GM23338 (cell line): ENCODE data around the gene EXD3.

Experiments used
- CREB1 ChIP-seq: fragments of 250-450 bp; sonication (Bioruptor Pico); IDR thresholded peaks from 2 replicates; pipeline ENCODE4 v1.5.0; 2020; ENCODE audit warnings: low read depth, mild to moderate bottlenecking, moderate library complexity
- EZH2 ChIP-seq: fragments of 200-600 bp; sonication (generic); IDR thresholded peaks from one replicate; pipeline ENCODE4 v1.8.0; 2017; ENCODE audit warnings: antibody characterized with exemption, mild to moderate bottlenecking, low read depth; ENCODE audit not compliant: unreplicated experiment
- EZH2phosphoT487 ChIP-seq: fragments of 200-600 bp; sonication (generic); IDR thresholded peaks from one replicate; pipeline ENCODE4 v1.8.1; 2018; ENCODE audit warnings: antibody characterized with exemption; ENCODE audit not compliant: unreplicated experiment
- JUNB ChIP-seq: IDR thresholded peaks from one replicate; pipeline ENCODE4 v1.6.1; 2016; ENCODE audit warnings: antibody characterized with exemption; ENCODE audit not compliant: unreplicated experiment
- NANOG ChIP-seq: IDR thresholded peaks from 2 replicates; pipeline ENCODE4 v1.6.1; 2016; ENCODE audit warnings: antibody characterized with exemption, borderline replicate concordance
- POLR2AphosphoS5 ChIP-seq: IDR thresholded peaks from 2 replicates; pipeline ENCODE4 v1.6.1; 2016; ENCODE audit warnings: antibody characterized with exemption, low read depth
- STAT1 ChIP-seq: IDR thresholded peaks from one replicate; pipeline ENCODE4 v1.6.1; 2016; ENCODE audit warnings: antibody characterized with exemption; ENCODE audit not compliant: unreplicated experiment
- ZNF114 ChIP-seq: fragments of 250-450 bp; sonication (Bioruptor Pico); IDR thresholded peaks from 2 replicates; pipeline ENCODE4 v1.5.0; 2020; ENCODE audit warnings: mild to moderate bottlenecking, moderate library complexity
- ZNF331 ChIP-seq: fragments of 250-450 bp; sonication (Bioruptor Pico); IDR thresholded peaks from 2 replicates; pipeline ENCODE4 v1.5.0; 2020; ENCODE audit warnings: low read depth, mild to moderate bottlenecking, moderate library complexity
- TF ChIP-seq, protein P1 (sequence below), 2 experiments: fragments of 200-600 bp in 1 of 2; sonication (generic) in 1 of 2; conservative IDR thresholded peaks; 2 replicates each; pipeline versions ENCODE4 v1.5.1 to v1.6.1; 2016 to 2017; ENCODE audit warnings: antibody characterized with exemption in 2 of 2, low read depth in 2 of 2, mild to moderate bottlenecking in 2 of 2, moderate library complexity in 1 of 2
- TF ChIP-seq, protein P2 (sequence below): IDR thresholded peaks from one replicate; pipeline ENCODE4 v1.6.1; 2018; ENCODE audit warnings: antibody characterized with exemption; ENCODE audit not compliant: unreplicated experiment
- TF ChIP-seq, protein P3 (sequence below): IDR thresholded peaks from 2 replicates; pipeline ENCODE4 v1.6.1; 2016; ENCODE audit warnings: antibody characterized with exemption

DNA sequence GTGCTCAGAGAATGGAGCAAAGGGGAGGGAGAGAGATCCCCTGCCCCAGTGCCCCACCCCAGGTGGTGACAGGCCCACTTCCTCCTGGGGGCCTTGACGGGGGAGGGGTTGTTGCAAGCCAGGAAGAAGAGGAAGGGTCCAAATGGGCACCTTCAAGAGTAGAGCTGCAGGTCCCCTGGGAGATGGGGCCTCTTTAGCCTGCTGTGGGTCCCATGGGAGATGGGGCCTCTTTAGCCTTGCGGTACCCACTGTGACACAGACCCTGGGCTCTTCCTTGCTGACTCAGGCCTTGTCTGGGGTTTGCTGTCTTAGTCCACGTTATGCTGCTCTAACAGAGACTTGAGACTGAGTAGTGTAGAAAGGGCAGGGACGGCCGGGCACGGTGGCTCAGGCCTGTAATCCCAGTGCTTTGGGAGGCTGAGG lies 155.0 kb downstream of the EXD3 start:
- TF ChIP-seq, protein P1, sequence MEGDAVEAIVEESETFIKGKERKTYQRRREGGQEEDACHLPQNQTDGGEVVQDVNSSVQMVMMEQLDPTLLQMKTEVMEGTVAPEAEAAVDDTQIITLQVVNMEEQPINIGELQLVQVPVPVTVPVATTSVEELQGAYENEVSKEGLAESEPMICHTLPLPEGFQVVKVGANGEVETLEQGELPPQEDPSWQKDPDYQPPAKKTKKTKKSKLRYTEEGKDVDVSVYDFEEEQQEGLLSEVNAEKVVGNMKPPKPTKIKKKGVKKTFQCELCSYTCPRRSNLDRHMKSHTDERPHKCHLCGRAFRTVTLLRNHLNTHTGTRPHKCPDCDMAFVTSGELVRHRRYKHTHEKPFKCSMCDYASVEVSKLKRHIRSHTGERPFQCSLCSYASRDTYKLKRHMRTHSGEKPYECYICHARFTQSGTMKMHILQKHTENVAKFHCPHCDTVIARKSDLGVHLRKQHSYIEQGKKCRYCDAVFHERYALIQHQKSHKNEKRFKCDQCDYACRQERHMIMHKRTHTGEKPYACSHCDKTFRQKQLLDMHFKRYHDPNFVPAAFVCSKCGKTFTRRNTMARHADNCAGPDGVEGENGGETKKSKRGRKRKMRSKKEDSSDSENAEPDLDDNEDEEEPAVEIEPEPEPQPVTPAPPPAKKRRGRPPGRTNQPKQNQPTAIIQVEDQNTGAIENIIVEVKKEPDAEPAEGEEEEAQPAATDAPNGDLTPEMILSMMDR (conservative IDR thresholded peaks at IDR 0.05; ENCODE audit: low read depth in 2 of 2): no peak
- no peak for TF ChIP-seq POLR2AphosphoS5
- no peak for TF ChIP-seq EZH2
- TF ChIP-seq EZH2phosphoT487: no peak
- no peak for TF ChIP-seq STAT1
- TF ChIP-seq, protein P2, sequence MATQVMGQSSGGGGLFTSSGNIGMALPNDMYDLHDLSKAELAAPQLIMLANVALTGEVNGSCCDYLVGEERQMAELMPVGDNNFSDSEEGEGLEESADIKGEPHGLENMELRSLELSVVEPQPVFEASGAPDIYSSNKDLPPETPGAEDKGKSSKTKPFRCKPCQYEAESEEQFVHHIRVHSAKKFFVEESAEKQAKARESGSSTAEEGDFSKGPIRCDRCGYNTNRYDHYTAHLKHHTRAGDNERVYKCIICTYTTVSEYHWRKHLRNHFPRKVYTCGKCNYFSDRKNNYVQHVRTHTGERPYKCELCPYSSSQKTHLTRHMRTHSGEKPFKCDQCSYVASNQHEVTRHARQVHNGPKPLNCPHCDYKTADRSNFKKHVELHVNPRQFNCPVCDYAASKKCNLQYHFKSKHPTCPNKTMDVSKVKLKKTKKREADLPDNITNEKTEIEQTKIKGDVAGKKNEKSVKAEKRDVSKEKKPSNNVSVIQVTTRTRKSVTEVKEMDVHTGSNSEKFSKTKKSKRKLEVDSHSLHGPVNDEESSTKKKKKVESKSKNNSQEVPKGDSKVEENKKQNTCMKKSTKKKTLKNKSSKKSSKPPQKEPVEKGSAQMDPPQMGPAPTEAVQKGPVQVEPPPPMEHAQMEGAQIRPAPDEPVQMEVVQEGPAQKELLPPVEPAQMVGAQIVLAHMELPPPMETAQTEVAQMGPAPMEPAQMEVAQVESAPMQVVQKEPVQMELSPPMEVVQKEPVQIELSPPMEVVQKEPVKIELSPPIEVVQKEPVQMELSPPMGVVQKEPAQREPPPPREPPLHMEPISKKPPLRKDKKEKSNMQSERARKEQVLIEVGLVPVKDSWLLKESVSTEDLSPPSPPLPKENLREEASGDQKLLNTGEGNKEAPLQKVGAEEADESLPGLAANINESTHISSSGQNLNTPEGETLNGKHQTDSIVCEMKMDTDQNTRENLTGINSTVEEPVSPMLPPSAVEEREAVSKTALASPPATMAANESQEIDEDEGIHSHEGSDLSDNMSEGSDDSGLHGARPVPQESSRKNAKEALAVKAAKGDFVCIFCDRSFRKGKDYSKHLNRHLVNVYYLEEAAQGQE: no peak
- TF ChIP-seq CREB1 (CRISPR knock-in tag): no peak
- no peak for TF ChIP-seq NANOG
- TF ChIP-seq JUNB: no peak
- TF ChIP-seq, protein P3, sequence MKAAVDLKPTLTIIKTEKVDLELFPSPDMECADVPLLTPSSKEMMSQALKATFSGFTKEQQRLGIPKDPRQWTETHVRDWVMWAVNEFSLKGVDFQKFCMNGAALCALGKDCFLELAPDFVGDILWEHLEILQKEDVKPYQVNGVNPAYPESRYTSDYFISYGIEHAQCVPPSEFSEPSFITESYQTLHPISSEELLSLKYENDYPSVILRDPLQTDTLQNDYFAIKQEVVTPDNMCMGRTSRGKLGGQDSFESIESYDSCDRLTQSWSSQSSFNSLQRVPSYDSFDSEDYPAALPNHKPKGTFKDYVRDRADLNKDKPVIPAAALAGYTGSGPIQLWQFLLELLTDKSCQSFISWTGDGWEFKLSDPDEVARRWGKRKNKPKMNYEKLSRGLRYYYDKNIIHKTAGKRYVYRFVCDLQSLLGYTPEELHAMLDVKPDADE: no peak
- TF ChIP-seq ZNF331 (CRISPR knock-in tag): no peak
- no peak for TF ChIP-seq ZNF114
